GM12878 (cell line): Measurements from ENCODE around the gene SLCO3A1. TPM values are rescaled to one million over a fixed set of nuclear protein-coding genes. Genes with fewer than 3 reads are reported as not detected.

Experiments used
- ATAC-seq: fragments of 200-7000 bp; cut with Tn5 transposase; 3 replicates; pipeline ENCODE4 v1.9.1; 2020; ENCODE audit warnings: mild to moderate bottlenecking, moderate library complexity
- BruUV-seq: library from RNA; stranded (reverse); fragments of 400-500 nt; replicated peaks from 2 replicates; lab custom pipeline; 2021; lab: Mats Ljungman, UMichigan
- CTCF ChIA-PET: fragments of 300-600 bp; sonication (Branson Sonifier 250); formaldehyde crosslinking; extraction: SDS; loops from one replicate; lab custom pipeline; 2021; ENCODE audit warnings: inconsistent platforms; lab: Yijun Ruan, JAX
- POLR2A ChIA-PET: fragments of 350-600 bp; formaldehyde crosslinking; extraction: SDS; loops from one replicate; lab custom pipeline; 2021; ENCODE audit warnings: inconsistent platforms; lab: Charles Lee
- RAD21 ChIA-PET: fragments of 300-600 bp; sonication (Branson Sonifier 250); formaldehyde crosslinking; loops from one replicate; lab custom pipeline; 2023; ENCODE audit warnings: antibody characterized with exemption; ENCODE audit not compliant: unreplicated experiment; lab: Charles Lee
- SMC1A ChIA-PET: fragments of 300-600 bp; sonication (Branson Sonifier 250); formaldehyde crosslinking; loops from one replicate; lab custom pipeline; 2023; ENCODE audit not compliant: unreplicated experiment, uncharacterized antibody; lab: Charles Lee
- DNase-seq: peaks from one replicate; pipeline ENCODE4 v3.0.0-alpha.2; 2011; ENCODE audit warnings: low read depth, low spot score
- FAIRE-seq: peaks from 3 replicates; lab custom pipeline; 2011; peaks lifted over from hg19 to GRCh38; lab: Jason Lieb, UNC
- H2AFZ ChIP-seq: 2 replicates; pipeline ENCODE4 v1.6.0; 2011; ENCODE audit warnings: low read depth, low read length, control low read depth; ENCODE audit not compliant: control insufficient read depth
- H3K27ac ChIP-seq: 2 replicates; pipeline ENCODE4 v1.5.1; 2011; ENCODE audit warnings: control low read depth; ENCODE audit not compliant: control insufficient read depth, insufficient read depth
- H3K27me3 ChIP-seq, 2 experiments: replicated peaks in 1 of 2; 2 replicates each; pipeline versions ENCODE4 v1.6.0 to v1.6.1; 2011; ENCODE audit warnings: low read length in 1 of 2; ENCODE audit not compliant: control insufficient read depth in 2 of 2, insufficient read depth in 2 of 2
- H3K36me3 ChIP-seq, 2 experiments: 2 replicates each; pipeline ENCODE4 v1.5.1; 2011; ENCODE audit warnings: low read length in 1 of 2; ENCODE audit not compliant: control insufficient read depth in 2 of 2, insufficient read depth in 2 of 2
- H3K4me1 ChIP-seq: 2 replicates; pipeline ENCODE4 v1.6.1; 2011; ENCODE audit warnings: mild to moderate bottlenecking, low read length, moderate library complexity, mixed read lengths; ENCODE audit not compliant: control insufficient read depth, insufficient read depth
- H3K4me2 ChIP-seq: 2 replicates; pipeline ENCODE4 v1.6.0; 2011; ENCODE audit warnings: control low read depth; ENCODE audit not compliant: control insufficient read depth, insufficient read depth
- H3K4me3 ChIP-seq: fragments of 200-600 bp; sonication (generic); 2 replicates; pipeline ENCODE4 v1.5.1; 2016
- H3K79me2 ChIP-seq: 2 replicates; pipeline ENCODE4 v1.6.0; 2011; ENCODE audit warnings: low read length; ENCODE audit not compliant: control insufficient read depth, insufficient read depth
- H3K9ac ChIP-seq: 2 replicates; pipeline ENCODE4 v1.8.0; 2011; ENCODE audit warnings: low read length, control low read depth, mixed read lengths; ENCODE audit not compliant: control insufficient read depth, insufficient read depth
- H3K9me3 ChIP-seq: replicated peaks from 3 replicates; pipeline ENCODE4 v1.5.1; 2011; ENCODE audit warnings: mild to moderate bottlenecking, low read length; ENCODE audit not compliant: control insufficient read depth, insufficient read depth
- H4K20me1 ChIP-seq: 2 replicates; pipeline ENCODE4 v1.6.0; 2011; ENCODE audit not compliant: control insufficient read depth, insufficient read depth
- ESRRA ChIP-seq: IDR thresholded peaks from 2 replicates; pipeline ENCODE4 v1.6.1; 2012; ENCODE audit warnings: mild to moderate bottlenecking, low read length, improper control_type of control experiment
- EZH2 ChIP-seq: IDR thresholded peaks from 2 replicates; pipeline ENCODE4 v1.6.1; 2012; ENCODE audit warnings: low read depth, mild to moderate bottlenecking, control low read depth, inconsistent platforms, low read length, borderline replicate concordance; ENCODE audit not compliant: control insufficient read depth
- LARP7 ChIP-seq: fragments of 450-650 bp; IDR thresholded peaks from 2 replicates; pipeline ENCODE4 v1.6.1; 2017; ENCODE audit warnings: mild to moderate bottlenecking
- NR2C1 ChIP-seq: fragments of 450-650 bp; IDR thresholded peaks from 2 replicates; pipeline ENCODE4 v1.6.1; 2017; ENCODE audit warnings: antibody characterized with exemption, mild to moderate bottlenecking, moderate library complexity
- PAX8 ChIP-seq: fragments of 450-650 bp; IDR thresholded peaks from 2 replicates; pipeline ENCODE4 v1.6.1; 2017; ENCODE audit warnings: mild to moderate bottlenecking, moderate library complexity
- SP1 ChIP-seq: IDR thresholded peaks from one replicate; pipeline ENCODE4 v1.6.1; 2011; ENCODE audit warnings: low read depth, low read length
- SUPT20H ChIP-seq: IDR thresholded peaks from 2 replicates; pipeline ENCODE4 v1.6.1; 2011; ENCODE audit warnings: low read depth, mild to moderate bottlenecking, low read length, moderate library complexity, borderline replicate concordance; ENCODE audit not compliant: control insufficient read depth
- YBX1 ChIP-seq: fragments of 450-650 bp; IDR thresholded peaks from 2 replicates; pipeline ENCODE4 v1.6.1; 2016; ENCODE audit warnings: antibody characterized with exemption
- ZNF622 ChIP-seq: fragments of 450-650 bp; IDR thresholded peaks from 2 replicates; pipeline ENCODE4 v1.6.1; 2017; ENCODE audit warnings: mild to moderate bottlenecking, inconsistent platforms
- WGBS: methylation state at CpG from one replicate; pipeline ENCODE4 v1.1.6; 2016; ENCODE audit warnings: low lambda C conversion rate; ENCODE audit not compliant: insufficient replicate concordance, insufficient coverage; ENCODE audit errors: missing lambda C conversion rate; 5-methylcytosine and 5-hydroxymethylcytosine counted together
- in situ Hi-C: fragments of 300-500 bp; cut with MboI; formaldehyde crosslinking; loops from 9 replicates; pipeline ENCODE4 v1.14.3; 2018; ENCODE audit warnings: mixed read lengths
- intact Hi-C: fragments of 100-400 bp; cut with micrococcal nuclease; formaldehyde crosslinking; loops from one replicate; pipeline ENCODE4 v1.14.2; 2022; ENCODE audit not compliant: unreplicated experiment
- polyA plus RNA-seq, 11 experiments: library from polyadenylated mRNA; depleted of rRNA in 4 of 11; unstranded in 6 of 11; stranded (reverse) in 5 of 11; fragments of >200 nt; fragmentation: Nextera tagmentation in 4 of 11; fragmentation: Illumina TruSeq in 1 of 11; extraction: Ambion mirVana in 4 of 11; extraction: Trizol in 1 of 11; gene quantifications; 1 replicate in 1 of 11; 2 replicates in 10 of 11; pipeline versions ENCODE4 v1.2.1 to v1.2.3, GENCODE V29; 2011 to 2016; ENCODE audit warnings: inconsistent platforms in 2 of 11, missing spikeins in 2 of 11, low read depth in 1 of 11
- total RNA-seq, 4 experiments: library from RNA; depleted of rRNA in 3 of 4; stranded (reverse); fragments of >200 nt in 3 of 4; fragmentation: Illumina TruSeq in 1 of 4; extraction: Trizol in 1 of 4; gene quantifications; 2 replicates each; pipeline versions ENCODE4 v1.2.1 to v1.2.3, GENCODE V29; 2013 to 2021
- TF ChIP-seq, protein P1 (sequence below), 3 experiments: IDR thresholded peaks in 2 of 3; conservative IDR thresholded peaks in 1 of 3; 2 replicates each; pipeline ENCODE4 v1.5.1; 2011; ENCODE audit warnings: low read depth in 3 of 3, low read length in 3 of 3, mild to moderate bottlenecking in 3 of 3, control low read depth in 2 of 3, moderate library complexity in 2 of 3, inconsistent platforms in 1 of 3, mixed read lengths in 1 of 3; ENCODE audit not compliant: control insufficient read depth in 2 of 3, insufficient read depth in 1 of 3; ENCODE audit errors: extremely low read depth in 1 of 3
- TF ChIP-seq, protein P2 (sequence below): fragments of 450-650 bp; IDR thresholded peaks from 2 replicates; pipeline ENCODE4 v1.6.1; 2017; ENCODE audit warnings: mild to moderate bottlenecking, moderate library complexity
- TF ChIP-seq, protein P3 (sequence below): fragments of 450-650 bp; IDR thresholded peaks from 2 replicates; pipeline ENCODE4 v1.6.1; 2018; ENCODE audit warnings: mild to moderate bottlenecking, low read depth, moderate library complexity; ENCODE audit not compliant: partially characterized antibody
- TF ChIP-seq, protein P4 (sequence below): fragments of 450-650 bp; IDR thresholded peaks from 2 replicates; pipeline ENCODE4 v1.6.1; 2014; ENCODE audit warnings: mild to moderate bottlenecking

The SLCO3A1 gene
- total and polyA plus RNA-seq, 10 of the 15 experiments (the other 5 are each of a cell fraction or from before 2014, with no cell fraction given): 0.05 to 5.9 (median 0.31) TPM

DNA sequence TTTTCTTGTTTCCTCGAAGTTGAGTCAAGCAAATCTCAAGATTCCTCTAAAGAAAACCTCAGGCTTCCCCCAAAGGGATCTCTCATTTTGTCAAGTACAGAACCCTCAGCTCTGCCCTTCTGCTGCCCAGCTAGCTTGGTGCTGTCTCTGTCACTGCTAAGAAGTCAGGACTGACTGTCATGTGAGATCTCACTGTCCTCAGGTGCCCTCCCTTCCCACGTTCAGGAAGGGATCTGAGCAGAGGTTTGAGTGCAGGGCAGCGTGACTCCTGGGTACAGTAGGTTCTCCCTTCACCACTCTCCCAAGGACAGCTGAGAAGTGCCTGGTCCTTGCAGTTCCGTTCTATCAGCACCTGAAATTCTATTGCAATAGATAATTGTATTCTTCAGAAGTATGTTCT, 229.7 kb downstream of the SLCO3A1 start:
- H2AFZ ChIP-seq: no peak overlapping the region
- TF ChIP-seq, protein P1, sequence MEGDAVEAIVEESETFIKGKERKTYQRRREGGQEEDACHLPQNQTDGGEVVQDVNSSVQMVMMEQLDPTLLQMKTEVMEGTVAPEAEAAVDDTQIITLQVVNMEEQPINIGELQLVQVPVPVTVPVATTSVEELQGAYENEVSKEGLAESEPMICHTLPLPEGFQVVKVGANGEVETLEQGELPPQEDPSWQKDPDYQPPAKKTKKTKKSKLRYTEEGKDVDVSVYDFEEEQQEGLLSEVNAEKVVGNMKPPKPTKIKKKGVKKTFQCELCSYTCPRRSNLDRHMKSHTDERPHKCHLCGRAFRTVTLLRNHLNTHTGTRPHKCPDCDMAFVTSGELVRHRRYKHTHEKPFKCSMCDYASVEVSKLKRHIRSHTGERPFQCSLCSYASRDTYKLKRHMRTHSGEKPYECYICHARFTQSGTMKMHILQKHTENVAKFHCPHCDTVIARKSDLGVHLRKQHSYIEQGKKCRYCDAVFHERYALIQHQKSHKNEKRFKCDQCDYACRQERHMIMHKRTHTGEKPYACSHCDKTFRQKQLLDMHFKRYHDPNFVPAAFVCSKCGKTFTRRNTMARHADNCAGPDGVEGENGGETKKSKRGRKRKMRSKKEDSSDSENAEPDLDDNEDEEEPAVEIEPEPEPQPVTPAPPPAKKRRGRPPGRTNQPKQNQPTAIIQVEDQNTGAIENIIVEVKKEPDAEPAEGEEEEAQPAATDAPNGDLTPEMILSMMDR (IDR thresholded peaks at IDR 0.05 in 2 of 3, conservative IDR thresholded peaks at IDR 0.05 in 1 of 3; ENCODE audit: control insufficient read depth in 2 of 3, extremely low read depth in 1 of 3, insufficient read depth in 1 of 3, low read depth in 3 of 3, low read length in 3 of 3): no peak
- no peak for TF ChIP-seq PAX8
- TF ChIP-seq, protein P2, sequence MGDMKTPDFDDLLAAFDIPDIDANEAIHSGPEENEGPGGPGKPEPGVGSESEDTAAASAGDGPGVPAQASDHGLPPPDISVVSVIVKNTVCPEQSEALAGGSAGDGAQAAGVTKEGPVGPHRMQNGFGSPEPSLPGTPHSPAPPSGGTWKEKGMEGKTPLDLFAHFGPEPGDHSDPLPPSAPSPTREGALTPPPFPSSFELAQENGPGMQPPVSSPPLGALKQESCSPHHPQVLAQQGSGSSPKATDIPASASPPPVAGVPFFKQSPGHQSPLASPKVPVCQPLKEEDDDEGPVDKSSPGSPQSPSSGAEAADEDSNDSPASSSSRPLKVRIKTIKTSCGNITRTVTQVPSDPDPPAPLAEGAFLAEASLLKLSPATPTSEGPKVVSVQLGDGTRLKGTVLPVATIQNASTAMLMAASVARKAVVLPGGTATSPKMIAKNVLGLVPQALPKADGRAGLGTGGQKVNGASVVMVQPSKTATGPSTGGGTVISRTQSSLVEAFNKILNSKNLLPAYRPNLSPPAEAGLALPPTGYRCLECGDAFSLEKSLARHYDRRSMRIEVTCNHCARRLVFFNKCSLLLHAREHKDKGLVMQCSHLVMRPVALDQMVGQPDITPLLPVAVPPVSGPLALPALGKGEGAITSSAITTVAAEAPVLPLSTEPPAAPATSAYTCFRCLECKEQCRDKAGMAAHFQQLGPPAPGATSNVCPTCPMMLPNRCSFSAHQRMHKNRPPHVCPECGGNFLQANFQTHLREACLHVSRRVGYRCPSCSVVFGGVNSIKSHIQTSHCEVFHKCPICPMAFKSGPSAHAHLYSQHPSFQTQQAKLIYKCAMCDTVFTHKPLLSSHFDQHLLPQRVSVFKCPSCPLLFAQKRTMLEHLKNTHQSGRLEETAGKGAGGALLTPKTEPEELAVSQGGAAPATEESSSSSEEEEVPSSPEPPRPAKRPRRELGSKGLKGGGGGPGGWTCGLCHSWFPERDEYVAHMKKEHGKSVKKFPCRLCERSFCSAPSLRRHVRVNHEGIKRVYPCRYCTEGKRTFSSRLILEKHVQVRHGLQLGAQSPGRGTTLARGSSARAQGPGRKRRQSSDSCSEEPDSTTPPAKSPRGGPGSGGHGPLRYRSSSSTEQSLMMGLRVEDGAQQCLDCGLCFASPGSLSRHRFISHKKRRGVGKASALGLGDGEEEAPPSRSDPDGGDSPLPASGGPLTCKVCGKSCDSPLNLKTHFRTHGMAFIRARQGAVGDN: no peak
- TF ChIP-seq, protein P3, sequence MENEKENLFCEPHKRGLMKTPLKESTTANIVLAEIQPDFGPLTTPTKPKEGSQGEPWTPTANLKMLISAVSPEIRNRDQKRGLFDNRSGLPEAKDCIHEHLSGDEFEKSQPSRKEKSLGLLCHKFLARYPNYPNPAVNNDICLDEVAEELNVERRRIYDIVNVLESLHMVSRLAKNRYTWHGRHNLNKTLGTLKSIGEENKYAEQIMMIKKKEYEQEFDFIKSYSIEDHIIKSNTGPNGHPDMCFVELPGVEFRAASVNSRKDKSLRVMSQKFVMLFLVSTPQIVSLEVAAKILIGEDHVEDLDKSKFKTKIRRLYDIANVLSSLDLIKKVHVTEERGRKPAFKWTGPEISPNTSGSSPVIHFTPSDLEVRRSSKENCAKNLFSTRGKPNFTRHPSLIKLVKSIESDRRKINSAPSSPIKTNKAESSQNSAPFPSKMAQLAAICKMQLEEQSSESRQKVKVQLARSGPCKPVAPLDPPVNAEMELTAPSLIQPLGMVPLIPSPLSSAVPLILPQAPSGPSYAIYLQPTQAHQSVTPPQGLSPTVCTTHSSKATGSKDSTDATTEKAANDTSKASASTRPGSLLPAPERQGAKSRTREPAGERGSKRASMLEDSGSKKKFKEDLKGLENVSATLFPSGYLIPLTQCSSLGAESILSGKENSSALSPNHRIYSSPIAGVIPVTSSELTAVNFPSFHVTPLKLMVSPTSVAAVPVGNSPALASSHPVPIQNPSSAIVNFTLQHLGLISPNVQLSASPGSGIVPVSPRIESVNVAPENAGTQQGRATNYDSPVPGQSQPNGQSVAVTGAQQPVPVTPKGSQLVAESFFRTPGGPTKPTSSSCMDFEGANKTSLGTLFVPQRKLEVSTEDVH: no peak
- no peak for TF ChIP-seq ZNF622
- TF ChIP-seq ESRRA: no peak
- TF ChIP-seq YBX1: no peak
- TF ChIP-seq, protein P4, sequence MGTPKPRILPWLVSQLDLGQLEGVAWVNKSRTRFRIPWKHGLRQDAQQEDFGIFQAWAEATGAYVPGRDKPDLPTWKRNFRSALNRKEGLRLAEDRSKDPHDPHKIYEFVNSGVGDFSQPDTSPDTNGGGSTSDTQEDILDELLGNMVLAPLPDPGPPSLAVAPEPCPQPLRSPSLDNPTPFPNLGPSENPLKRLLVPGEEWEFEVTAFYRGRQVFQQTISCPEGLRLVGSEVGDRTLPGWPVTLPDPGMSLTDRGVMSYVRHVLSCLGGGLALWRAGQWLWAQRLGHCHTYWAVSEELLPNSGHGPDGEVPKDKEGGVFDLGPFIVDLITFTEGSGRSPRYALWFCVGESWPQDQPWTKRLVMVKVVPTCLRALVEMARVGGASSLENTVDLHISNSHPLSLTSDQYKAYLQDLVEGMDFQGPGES: no peak
- no peak for TF ChIP-seq EZH2
- TF ChIP-seq NR2C1: no peak
- no peak for TF ChIP-seq LARP7
- no peak for TF ChIP-seq SP1
- TF ChIP-seq SUPT20H: no peak
- TF ChIP-seq, all 136 proteins: peak for 0
- ChIA-PET RAD21 (interaction anchor here (1.3 kb wide), 1 partner anchor 781 kb away, joined by 4 read pairs; no protein-coding TSS in a partner anchor), POLR2A (no interaction called here), CTCF (interaction anchor here (0.6 to 2.8 kb wide), 5 partner anchors 8 to 781 kb away, joined by 3 to 10 read pairs (median 6); no protein-coding TSS in a partner anchor), SMC1A (interaction anchor here (1.3 to 1.6 kb wide), 2 partner anchors 779 to 780 kb away, joined by 4 to 5 read pairs; no protein-coding TSS in a partner anchor)
- Histone ChIP-seq H3K36me3 (no peaks in the 10 kb centered on the region), H3K4me2 (no peak overlapping the region), H3K4me1 (no peaks in the 10 kb centered on the region), H4K20me1 (no peaks in the 10 kb centered on the region), H3K9ac (no peak overlapping the region), H3K27me3 (no peaks in the 10 kb centered on the region), H3K79me2 (no peaks in the 10 kb centered on the region), H3K4me3 (no peak overlapping the region), H3K27ac (no peak overlapping the region), H3K9me3 (no peaks in the 10 kb centered on the region)
- BruUV-seq: no TSS peak
- 13% methylated on average over 4 of the region's 4 CpGs for WGBS
- in situ Hi-C loops: loop anchor here (5.0 kb wide), 2 partner anchors 376 to 786 kb away; no protein-coding TSS in a partner anchor
- no peak for ATAC-seq
- FAIRE-seq: no peak
- intact Hi-C loops: no loop called here
- no peak for DNase-seq
